SKM-1 treated with dmso at 0.1 percent for 144 hours (cell line): ENCODE data around the gene TMEM167B.
"Not testable (repeated sequence)": the region's sequence is repeated elsewhere in the genome, so short reads cannot be mapped to it uniquely, and the experiment has no call there.

Source experiments
- DNase-seq: peaks from one replicate; lab custom pipeline; 2025; ENCODE audit not compliant: unreplicated experiment; lab: John Stamatoyannopoulos, UW

The TMEM167B gene

GRCh38 chr1:109090196-109091077, at the start of gene TMEM167B:
TMEM167B (plus strand) TSS chr1:109090764; CDS start chr1:109090873, 109 bp downstream.
- peak; percentile 93 for DNase-seq

- DNase-seq, result no peak
These were observed 49.5 kb upstream of the TMEM167B start for GRCh38 chr1:109040989-109041620.

GRCh38 chr1:109041621-109042468, 48.7 kb upstream of the TMEM167B start, which contains the start of gene WDR47:
WDR47 (minus strand) TSS chr1:109042102; CDS start chr1:109023512, 18,590 bp downstream.
- peak; percentile 95 for DNase-seq

GRCh38 chr1:109045595-109045994, 45.0 kb upstream of the TMEM167B start:
- no peak for DNase-seq

- DNase-seq, result no peak
These were observed 43.9 kb upstream of the TMEM167B start for GRCh38 chr1:109046671-109047070.

- no peak for DNase-seq
These were observed 43.2 kb upstream of the TMEM167B start for GRCh38 chr1:109047339-109047738.

GRCh38 chr1:109048335-109048734, 42.2 kb upstream of the TMEM167B start:
- no peak for DNase-seq

- DNase-seq, result no peak
These were observed 40.2 kb upstream of the TMEM167B start for GRCh38 chr1:109050228-109050995.

GRCh38 chr1:109052145-109052544, 38.4 kb upstream of the TMEM167B start:
- DNase-seq, result not testable (repeated sequence)

- no peak for DNase-seq
These were observed 34.5 kb upstream of the TMEM167B start for GRCh38 chr1:109056064-109056463.

- DNase-seq, result no peak
These were observed 31.5 kb upstream of the TMEM167B start for GRCh38 chr1:109059026-109059425.

- no peak for DNase-seq
These were observed 29.9 kb upstream of the TMEM167B start for GRCh38 chr1:109060707-109061106.

- no peak for DNase-seq
These were observed 29.4 kb upstream of the TMEM167B start for GRCh38 chr1:109061183-109061582.

- no peak for DNase-seq
These were observed 25.4 kb upstream of the TMEM167B start for GRCh38 chr1:109065137-109065536.

- DNase-seq, result no peak
These were observed 22.7 kb upstream of the TMEM167B start for GRCh38 chr1:109067883-109068282.

- DNase-seq, result no peak
These were observed 21.3 kb upstream of the TMEM167B start for GRCh38 chr1:109069294-109069693.

GRCh38 chr1:109075531-109076490, 14.8 kb upstream of the TMEM167B start, which contains the start of gene TAF13:
TAF13 (minus strand) TSS chr1:109076003; CDS start chr1:109075947, 56 bp downstream.
- DNase-seq, result peak; percentile 91

- DNase-seq, result no peak
These were observed 12.2 kb upstream of the TMEM167B start for GRCh38 chr1:109078317-109078716.

- DNase-seq, result no peak
These were observed 11.3 kb upstream of the TMEM167B start for GRCh38 chr1:109079240-109079622.
